GDM1 (cell line): ENCODE data around the gene CRISPLD2.
"Not testable (repeated sequence)": the region's sequence is repeated elsewhere in the genome, so short reads cannot be mapped to it uniquely, and the experiment has no call there.

ENCODE experiments used
- DNase-seq: peaks from one replicate; lab custom pipeline; 2025; lab: John Stamatoyannopoulos, UW

CRISPLD2 gene

GRCh38 chr16:84931107-84931494 lies 111.3 kb downstream of the CRISPLD2 start:
- DNase-seq: no peak

GRCh38 chr16:84931506-84931905 lies 111.7 kb downstream of the CRISPLD2 start:
- no peak for DNase-seq

GRCh38 chr16:84932681-84933080 lies 112.9 kb downstream of the CRISPLD2 start:
- DNase-seq: no peak

- no peak for DNase-seq
Observed at GRCh38 chr16:84933774-84934631, 114.2 kb downstream of the CRISPLD2 start.

GRCh38 chr16:84937196-84938005 lies 117.6 kb downstream of the CRISPLD2 start:
- no peak for DNase-seq

GRCh38 chr16:84938616-84939015 lies 118.8 kb downstream of the CRISPLD2 start:
- not testable (repeated sequence) for DNase-seq

GRCh38 chr16:84940670-84941551 lies 121.1 kb downstream of the CRISPLD2 start:
- DNase-seq: no peak

GRCh38 chr16:84941921-84942320 lies 122.1 kb downstream of the CRISPLD2 start:
- DNase-seq: no peak

- no peak for DNase-seq
Observed at GRCh38 chr16:84942786-84943185, 123.0 kb downstream of the CRISPLD2 start.

GRCh38 chr16:84943620-84944019 lies 123.8 kb downstream of the CRISPLD2 start:
- no peak for DNase-seq

GRCh38 chr16:84947022-84947421 lies 127.2 kb downstream of the CRISPLD2 start:
- DNase-seq: peak; percentile 23

- no peak for DNase-seq
Observed at GRCh38 chr16:84947996-84948850, 128.4 kb downstream of the CRISPLD2 start.

- no peak for DNase-seq
Observed at GRCh38 chr16:84948851-84949610, 129.2 kb downstream of the CRISPLD2 start.

GRCh38 chr16:84949772-84950436 lies 130.1 kb downstream of the CRISPLD2 start:
- DNase-seq: no peak

GRCh38 chr16:84950906-84951305 lies 131.1 kb downstream of the CRISPLD2 start:
- no peak for DNase-seq

GRCh38 chr16:84952335-84953189 lies 132.8 kb downstream of the CRISPLD2 start:
- DNase-seq: peak; percentile 12

GRCh38 chr16:84953190-84953746 lies 133.5 kb downstream of the CRISPLD2 start:
- DNase-seq: no peak

GRCh38 chr16:84955427-84955826 lies 135.6 kb downstream of the CRISPLD2 start:
- DNase-seq: no peak
